DMS153 treated with DMSO at 0.1 percent for 48 hours (cell line): ENCODE results near the gene NEDD4L.
"Not testable (repeated sequence)": the region's sequence is repeated elsewhere in the genome, so short reads cannot be mapped to it uniquely, and the experiment has no call there.

Experiments
- DNase-seq: peaks from one replicate; lab custom pipeline; 2025; ENCODE audit not compliant: unreplicated experiment; lab: John Stamatoyannopoulos, UW

The NEDD4L gene

GRCh38 chr18:58256316-58257080 lies 212.5 kb downstream of the NEDD4L start:
- no peak for DNase-seq

DNA sequence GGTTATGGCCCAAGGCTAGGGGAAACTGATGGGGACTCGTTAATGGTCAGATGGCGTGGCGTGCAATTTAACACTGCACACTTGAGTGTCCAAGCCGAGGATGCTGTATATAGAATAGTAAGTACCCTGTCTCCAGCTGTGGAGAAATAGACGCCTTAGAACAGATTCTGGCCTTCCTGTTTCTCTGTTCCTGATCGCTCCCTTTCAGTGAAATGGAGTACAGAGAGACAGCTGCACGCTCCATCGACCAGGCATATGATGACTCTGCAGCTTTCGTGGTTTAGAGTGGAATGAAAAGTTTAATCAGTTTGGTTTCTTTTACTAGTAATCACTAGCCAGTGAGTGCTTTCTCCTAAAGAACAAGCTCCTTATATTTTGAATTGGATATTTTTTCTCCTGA lies 213.4 kb downstream of the NEDD4L start:
- DNase-seq = no peak

DNA sequence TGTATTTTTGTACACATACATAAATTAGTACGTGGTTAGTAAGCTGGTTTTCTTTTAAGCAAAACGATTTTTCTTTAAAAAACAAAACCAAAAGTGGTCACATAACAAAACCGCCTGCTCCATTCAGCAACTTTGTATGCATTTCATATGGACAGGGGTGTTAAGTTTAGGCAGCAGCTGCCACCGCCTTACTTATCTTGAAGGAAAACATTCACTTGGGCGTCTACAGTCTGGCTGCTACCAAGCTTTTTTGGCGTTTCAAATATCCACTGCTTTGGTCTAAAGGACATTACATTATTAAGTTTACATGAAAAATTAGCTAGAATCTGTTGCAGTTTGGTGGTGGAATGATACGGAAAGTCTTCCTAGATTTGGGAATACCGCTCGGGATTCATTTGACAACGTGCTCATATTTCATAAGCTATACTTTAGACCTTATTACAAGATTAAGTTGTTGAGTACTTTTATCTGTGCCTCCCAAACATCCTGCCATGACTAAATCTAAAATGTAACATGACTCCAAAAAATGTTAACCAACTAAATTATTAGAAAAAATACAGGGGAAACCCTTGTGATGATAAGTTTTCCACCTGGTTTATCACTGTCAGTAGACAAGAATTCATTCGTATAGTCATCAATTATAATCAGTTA lies 214.8 kb downstream of the NEDD4L start:
- no peak for DNase-seq

DNA sequence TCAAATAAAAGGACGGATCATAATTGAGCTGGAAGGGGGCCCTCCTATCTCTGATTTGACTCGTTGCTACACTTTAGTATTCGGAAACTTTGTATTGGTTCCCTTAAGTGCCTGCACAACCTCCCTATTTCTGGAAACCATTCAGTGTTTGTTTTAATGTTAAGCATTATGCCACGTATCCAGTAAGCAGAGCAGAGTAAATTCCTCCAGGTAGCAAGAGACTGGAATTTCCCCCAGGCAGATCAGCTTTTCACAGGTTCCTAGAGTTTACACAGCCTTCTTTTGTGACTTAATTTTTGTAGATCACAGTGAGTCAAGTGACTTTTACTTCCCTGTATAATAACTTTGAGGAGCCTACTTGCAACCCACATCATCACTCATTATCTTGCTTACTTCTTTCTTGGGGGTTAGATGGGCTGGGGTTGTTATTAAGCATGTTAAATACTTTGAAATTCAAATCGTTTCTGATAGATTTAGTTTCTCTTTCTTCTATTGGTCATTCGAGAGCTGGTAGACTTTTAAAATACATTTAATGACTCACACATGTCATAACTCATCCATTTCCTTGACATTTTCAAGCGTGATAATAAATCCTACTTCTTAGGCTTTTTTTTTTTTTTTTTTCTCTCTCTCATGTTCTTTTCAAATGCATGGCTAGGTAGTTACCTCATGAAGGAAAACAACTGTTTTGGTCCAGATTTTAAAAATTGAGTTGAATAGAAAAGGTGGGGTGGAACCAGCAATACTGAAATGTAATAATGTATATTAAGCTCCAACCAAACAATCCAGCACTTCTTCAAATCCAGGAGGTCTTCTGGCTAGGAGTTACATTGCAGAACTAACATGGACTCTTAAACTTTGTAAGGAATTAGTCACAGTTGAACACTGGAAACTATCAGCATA lies 219.3 kb downstream of the NEDD4L start:
- no peak for DNase-seq

DNA sequence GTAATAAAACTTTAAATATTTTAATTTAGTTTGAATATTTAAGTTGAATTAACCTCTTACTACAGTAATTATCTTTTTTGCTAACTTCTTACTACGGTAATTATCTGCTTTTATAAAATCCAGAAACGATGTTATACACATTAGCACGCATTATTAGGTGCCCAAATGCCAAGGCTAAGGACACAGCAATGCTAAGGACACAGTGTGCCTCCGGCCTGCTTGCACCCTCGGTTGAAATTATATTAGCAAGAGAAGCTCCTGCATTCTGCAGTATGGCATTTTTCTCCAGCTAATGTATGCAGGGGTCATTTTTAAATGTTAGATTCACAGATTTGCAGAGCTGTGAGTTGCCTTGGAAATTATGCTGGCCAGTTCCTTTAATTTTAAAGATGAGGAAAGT lies 220.0 kb downstream of the NEDD4L start:
- DNase-seq = no peak

GRCh38 chr18:58264840-58265239 lies 220.8 kb downstream of the NEDD4L start:
- DNase-seq = no peak

- DNase-seq = not testable (repeated sequence)
Measured at GRCh38 chr18:58265489-58265888, 221.5 kb downstream of the NEDD4L start.

DNA sequence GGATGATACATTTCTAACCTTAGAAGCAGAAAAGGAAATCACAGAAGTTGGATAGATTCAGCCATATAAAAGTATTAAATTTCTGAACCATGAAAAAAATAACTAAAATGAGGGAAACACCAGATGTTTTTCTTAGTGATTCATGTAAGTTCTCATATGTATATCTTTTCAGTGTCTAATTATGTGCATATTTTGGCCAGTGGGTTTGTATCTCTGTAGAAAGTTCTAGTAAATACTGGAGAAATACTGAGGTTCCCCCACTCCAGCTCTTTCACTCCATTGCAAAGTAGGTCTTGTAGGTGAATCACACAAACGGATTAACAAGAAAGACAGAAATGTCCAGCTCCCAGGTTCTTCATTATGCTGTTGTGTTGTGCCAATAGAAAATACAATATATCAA lies 222.3 kb downstream of the NEDD4L start:
- DNase-seq = no peak

DNA sequence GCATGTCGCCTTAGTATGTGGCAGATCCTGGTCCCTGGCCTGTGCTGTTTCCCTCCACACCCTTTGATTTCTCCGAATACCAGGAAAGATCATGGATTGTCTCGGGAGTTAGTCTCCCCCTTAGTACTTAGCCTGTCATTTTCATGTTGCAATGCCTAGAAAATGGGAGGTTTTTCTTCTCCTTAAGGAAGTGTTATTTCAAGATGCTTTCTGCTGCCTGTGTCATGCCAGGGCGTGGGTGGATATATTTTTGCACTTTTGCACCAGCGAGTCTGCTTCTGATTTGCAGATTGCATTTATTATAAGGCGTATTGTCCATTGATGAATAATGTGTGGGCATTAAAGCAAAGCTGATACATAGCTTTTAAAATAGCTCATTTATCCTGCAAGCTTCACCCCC lies 223.5 kb downstream of the NEDD4L start:
- DNase-seq = no peak

GRCh38 chr18:58268849-58269248 lies 224.8 kb downstream of the NEDD4L start:
- DNase-seq = no peak

DNA sequence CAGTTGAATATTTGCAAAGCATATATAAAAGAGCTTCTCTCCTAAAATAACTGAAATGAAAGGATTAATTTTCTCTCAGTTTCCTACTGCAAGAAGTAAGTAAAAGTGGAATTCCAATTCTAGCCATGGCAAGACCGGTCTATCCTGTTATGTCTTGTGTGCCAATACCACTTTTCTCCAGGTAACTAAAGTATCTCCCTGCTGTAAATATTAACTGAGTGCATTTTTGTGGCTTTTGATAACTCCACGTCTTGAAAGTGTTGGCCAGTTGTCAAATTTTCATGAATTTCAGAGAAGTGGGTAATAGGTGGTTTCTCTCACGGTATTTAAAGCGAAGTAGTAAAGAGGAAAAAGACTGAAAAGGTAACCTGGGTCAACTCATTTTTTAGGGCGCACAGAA lies 225.9 kb downstream of the NEDD4L start:
- no peak for DNase-seq

DNA sequence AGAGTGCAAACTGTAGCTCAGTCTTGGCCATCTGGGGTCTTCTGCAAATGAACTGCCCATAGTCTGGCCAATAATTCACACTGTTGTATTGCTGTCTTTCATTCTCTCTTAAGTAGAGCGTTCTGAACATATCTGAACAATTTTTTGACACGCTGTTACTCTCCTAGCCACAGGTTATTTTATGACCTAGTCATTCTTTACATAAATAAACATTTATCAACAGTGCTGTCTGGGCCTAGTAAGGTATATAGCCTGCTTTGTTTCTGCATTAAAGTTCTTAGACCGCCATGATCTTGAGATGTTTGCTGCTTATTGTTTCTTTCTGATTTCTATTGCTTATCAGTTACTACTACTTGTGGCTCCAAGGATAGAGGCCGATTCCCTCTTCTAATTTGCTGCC lies 226.4 kb downstream of the NEDD4L start:
- DNase-seq = no peak

GRCh38 chr18:58271770-58272169 lies 227.7 kb downstream of the NEDD4L start:
- no peak for DNase-seq

DNA sequence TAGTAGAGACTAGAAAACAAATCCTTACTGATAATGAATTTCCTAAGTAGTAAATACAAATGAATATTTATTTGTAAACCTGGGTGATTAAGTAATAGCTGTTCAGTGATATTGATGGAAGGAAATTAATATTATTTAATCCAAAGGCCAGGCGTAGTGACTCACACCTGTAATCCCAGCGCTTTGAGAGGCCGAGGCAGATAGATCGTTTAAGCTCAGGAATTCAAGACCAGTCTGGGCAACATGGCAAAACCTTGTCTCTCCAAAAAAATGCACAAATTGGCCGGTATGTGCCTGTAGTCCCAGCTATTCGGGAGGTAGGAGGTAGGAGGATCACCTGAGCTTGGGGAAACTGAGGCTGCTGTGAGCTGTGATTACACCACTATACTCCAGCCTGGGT lies 228.2 kb downstream of the NEDD4L start:
- DNase-seq = no peak

DNA sequence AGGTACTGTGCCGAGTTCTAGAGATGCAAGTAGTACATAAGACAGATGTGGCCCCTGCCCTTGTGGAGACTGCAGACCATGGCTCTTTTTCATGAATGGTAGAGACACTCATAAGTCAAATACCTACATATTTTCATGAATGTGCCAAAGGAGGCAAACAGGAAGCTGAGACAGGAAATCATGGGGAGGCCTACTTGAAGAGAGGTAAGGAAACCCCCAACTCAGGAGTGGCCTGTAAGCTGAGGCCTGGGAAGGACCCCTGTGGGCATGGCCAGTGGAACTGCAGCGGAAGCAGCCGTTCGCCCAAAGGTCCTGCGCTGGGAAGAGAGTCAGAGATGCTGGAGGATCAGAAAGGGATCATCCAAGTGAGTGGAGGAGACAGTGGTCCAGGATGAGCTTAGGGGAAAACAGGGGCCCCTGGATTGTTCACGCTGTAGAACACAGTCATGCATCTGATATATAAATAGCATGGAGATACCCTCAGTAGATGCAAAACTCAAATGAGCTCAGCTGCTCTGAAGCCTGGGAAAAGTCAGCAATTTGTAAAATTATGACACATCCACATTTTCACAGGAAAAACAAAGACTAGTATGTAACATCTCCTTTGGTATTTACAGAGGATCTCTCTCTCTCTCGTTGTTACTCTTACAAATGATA lies 228.9 kb downstream of the NEDD4L start:
- DNase-seq = no peak

GRCh38 chr18:58275176-58275575 lies 231.2 kb downstream of the NEDD4L start:
- no peak for DNase-seq

DNA sequence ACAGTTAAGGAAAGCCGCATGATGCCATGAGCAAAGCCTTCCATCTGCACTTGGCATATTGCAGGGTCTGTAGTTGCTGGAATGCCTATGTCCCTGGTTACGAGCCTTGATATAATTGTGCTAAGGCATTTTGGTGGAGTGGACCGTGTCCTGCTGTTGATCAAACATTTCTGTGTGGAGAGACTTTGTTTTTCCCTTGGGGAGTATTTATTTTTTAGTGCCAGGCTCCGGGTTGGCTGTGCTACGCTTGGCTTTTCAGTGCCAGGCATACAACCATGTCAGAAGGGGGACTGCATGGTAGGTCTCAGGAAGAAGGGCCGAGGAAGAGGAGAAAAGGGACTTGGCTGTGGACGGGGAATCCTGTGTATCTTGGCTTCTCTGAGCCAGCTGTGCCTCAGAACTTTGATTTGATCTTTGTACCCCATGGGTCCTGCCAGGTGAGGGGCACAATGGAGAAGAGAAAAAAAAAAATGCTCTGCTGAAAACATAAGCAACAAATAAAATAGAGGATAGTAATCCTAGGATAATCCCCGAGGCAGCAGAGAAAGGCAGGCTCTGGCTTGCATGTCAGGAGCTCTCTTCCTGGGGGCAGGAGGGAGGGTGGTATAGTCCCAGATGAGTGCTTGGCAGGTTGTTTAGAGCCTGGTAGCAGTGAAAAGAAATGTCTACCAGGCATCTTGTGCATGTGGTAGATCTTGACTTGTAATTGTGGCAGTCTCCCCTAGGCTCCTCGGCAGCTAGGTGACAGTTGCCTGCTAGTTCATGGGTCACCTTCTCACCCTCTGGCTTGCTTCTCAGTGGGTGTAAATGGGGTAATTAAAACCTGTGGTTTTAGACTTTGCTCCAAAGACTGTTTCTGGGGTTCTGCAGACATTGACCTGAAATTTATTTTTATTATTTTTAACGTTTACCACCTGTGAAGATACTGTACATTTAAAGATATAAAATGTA lies 233.0 kb downstream of the NEDD4L start:
- no peak for DNase-seq

GRCh38 chr18:58279504-58280175 lies 235.6 kb downstream of the NEDD4L start:
- DNase-seq = no peak

- no peak for DNase-seq
Measured at GRCh38 chr18:58280191-58280590, 236.2 kb downstream of the NEDD4L start.

DNA sequence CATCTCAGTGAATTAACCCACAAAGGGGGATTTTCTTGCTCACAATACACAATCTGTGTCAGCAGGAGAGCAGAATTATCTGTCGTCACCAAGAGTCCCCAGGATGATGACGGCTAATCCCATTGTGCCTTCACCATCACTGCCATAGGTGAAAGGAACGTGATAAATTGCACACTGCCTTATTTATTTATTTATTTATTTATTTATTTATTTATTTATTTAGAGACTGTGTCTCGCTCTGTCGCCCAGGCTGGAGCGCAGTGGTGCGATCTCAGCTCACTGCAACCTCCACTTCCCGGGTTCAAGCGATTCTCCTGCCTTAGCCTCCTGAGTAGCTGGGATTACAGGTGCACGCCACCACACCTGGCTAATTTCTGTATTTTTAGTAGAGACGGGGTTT lies 238.8 kb downstream of the NEDD4L start:
- not testable (repeated sequence) for DNase-seq
